Activated CD8-positive, alpha-beta memory T cell treated with anti-CD3 and anti-CD28 coated beads for 1 hour (primary cell): ENCODE results near the gene EBF3.

Experiments used
- DNase-seq, 2 donors: peaks; one replicate each; pipeline ENCODE4 v3.0.0-alpha.2; 2020; ENCODE audit warnings: low read depth in 1 of 2; ENCODE audit errors: extremely low read depth in 1 of 2

EBF3 gene

DNA sequence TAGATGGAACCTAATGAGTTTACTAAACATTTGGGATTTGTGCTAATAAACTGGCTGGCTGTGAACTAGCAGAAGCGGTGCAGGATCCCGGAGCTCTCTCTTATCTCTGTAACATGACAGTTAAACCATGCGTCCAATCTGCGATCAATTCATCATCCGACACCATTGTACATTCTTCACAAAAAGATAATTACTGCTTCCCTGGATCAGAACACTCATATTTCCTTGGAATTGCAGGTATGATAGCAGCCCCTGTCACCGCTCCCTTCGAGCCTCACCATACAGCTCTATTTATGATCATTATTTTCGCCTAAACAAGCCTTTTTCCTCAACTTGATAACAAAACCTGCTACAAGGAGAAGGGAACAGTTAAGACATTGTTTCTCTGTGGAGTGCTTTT, 18.5 kb downstream of the EBF3 start:
- no peak for DNase-seq

DNA sequence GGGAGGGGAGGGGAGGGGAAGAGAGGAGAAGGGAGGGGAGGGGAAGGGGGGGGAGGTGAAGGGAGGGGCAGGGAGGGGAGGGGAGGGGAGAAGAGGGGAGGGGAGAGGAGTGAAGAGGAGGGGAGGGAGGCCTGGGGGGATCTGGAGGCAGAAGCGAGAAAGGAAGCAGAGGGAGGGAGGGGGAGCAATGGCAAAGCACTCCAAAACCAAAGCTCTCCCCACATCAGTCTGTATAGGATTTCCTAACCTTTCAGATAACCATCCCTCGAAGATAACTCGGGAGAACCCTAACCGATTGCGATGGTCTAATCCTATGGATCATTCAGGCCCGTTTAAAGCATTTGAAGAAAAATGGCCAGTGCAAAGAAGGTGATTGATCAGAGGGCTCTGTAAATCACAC, 19.0 kb downstream of the EBF3 start:
- DNase-seq: no peak

DNA sequence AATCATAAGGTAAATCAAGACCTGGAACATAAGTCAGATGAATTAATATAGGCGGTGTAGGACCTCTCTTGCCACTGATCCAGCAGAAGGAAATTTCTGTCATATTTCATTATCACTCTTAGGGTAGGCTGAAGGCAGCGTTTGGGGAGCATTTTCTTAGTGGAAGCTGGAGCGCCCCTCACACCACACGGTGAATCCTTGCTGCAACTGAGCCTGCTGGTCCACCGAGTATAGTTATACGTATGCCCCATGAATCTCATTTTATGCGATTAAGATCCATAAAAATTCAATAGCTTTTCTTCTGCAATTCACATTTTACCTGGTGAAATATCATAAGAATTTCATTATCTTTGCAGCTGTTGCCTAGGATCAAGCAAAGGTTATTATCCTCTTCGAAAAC, 19.6 kb downstream of the EBF3 start:
- no peak for DNase-seq

DNA sequence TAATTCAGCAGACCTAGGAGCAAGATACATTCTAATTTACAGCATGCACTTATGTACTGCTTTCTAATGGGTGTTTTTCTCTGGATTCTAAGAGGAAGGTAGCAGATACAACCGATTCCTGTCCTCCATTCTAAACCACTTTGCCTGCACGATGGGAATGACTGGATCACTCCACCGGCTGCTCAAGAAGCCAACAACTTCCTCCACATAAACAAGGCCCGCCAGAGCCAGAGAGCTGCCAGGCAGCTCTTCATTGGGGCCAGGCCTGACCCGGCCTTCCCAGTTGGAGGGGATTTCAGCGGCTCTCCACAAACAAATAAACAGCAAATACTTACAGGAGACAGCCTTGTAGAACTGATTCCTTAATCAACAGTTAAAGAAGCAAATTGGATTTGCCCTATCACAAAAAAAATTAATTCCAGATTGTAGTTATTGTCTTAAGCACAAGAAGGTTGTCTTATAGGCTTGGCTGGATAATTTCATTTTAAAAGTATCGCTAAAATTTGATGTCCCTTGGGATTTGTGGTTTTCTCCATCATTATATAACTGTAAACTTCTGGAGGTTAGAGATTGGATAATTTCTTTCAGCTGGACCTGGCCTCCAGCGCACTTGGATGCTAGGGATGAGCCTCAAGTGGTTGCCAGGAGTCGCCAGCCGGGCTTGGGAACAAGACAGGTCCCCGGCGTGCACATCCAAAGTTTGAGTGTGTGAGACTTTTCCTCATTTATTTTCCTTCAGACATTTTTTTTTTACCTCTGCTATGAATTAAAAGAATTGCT, 20.9 kb downstream of the EBF3 start:
- no peak for DNase-seq

DNA sequence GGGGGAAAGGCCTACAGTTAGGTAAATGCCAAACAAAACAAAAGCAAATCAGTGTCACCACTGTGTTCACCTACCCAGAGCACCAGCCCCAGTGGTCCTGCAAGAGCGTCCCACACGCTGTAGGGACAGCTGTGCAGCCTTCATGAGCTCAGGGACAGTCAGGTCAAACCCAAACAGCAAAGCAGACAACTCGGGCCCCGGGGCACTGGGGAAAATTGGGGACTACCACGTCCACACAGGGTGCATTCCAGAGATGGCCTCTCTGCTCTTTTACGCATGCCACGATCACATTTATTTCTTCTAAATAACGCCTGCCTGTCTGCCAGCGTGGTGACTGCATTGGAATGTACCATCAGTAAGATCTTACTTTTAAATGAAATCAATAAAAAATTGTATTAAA, 21.7 kb downstream of the EBF3 start:
- no peak for DNase-seq

GRCh38 chr10:129942019-129942277, 22.1 kb downstream of the EBF3 start:
- DNase-seq: no peak

GRCh38 chr10:129941199-129942018, 22.7 kb downstream of the EBF3 start:
- DNase-seq: no peak

- no peak for DNase-seq
Observed at GRCh38 chr10:129940617-129941198, 23.4 kb downstream of the EBF3 start.

DNA sequence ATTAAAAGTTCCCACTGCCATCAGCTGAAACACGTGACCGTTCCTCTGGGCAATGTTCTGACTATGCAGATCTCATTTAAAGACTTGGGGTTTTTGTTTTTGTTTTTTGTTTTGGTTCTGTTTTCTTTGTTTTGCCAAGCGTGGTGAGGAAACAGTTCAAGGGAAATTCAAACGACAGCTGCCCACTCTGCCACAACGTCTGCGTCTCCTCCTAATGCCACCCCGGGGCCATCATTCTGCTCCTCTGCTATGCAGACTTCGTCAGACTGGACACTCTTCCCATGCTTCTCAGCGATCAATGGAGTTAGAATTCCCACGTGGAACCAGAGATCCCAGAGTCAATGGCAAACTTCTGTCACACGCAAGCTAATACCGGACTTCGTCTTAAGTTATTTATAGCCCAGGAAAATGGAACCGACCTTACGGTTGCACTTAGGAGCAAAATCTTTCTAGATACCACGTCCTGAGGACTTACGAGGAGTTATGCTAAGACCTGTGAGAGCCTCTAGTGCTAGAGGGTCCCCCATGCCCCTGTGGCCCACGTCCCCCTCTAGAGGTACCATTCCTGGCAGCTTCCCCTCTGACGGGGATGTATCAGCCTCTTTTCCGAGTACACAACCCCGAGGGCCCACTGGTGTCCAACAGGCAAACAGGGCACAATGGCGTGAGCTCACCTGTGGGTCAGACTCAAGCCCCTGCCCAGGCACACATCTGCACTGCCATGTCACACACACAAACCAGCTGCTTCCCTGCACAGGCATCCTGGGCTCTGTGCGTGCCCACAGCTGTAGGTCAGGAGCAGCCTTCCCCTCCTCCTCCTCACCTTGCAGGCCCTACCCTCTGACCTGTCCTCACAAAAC, 24.4 kb downstream of the EBF3 start:
- no peak for DNase-seq

DNA sequence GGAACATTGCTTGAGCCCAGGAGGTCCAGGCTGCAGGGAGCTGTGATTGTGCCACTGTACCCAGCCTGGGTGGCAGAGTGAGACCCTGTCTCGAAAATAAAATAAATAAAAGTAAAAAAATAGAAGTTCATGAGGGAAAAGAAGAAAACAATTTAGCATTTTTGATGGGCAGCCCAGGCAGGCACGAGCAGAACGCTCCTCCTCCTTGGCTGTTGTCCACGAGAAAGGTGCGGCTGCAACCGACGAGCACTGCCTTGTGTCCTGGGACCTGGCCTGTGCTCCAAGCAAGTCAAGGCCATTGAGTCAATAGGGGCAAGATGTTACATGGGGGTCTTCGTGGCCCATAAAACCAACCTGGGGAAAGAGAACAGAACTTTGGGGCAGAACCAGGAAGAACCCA, 25.6 kb downstream of the EBF3 start:
- no peak for DNase-seq

DNA sequence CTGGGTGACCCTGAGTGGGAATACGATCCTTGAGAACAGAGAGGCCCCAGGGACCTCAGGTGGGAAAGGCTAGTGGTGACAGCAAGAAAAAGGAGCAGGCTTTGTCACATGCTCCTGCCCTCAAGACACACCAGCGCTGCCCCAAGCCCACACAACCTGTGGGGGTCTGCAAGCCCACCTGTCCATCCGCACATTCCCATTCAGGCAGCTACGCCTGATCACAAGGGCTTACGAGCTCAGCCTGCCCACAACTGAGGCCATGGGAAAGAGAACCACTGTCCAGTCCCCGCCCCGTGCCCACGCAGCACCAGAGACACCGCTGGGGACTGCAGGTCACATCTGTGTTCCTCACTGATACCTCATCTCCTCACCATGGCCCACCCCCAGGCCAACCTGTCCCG, 26.7 kb downstream of the EBF3 start:
- no peak for DNase-seq

DNA sequence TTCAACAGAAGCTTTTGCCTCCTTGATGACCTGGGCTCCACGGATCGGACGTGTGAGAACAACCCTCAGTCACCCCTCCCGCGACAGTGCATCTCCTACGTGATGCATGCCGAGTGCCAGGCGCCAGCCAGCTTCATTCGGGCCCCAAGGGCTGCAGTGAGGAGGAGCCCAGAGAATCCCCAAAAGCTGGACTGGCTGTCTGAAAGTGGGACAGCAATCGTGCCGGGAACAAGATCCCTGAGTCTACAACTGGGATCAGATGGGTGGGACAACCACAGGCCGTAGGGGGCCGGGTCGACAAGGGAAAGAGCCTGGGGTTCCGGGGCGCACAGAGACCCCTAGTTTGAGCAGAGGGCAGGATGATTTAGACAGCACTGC, 27.2 kb downstream of the EBF3 start:
- no peak for DNase-seq

GRCh38 chr10:129936266-129936922, 27.7 kb downstream of the EBF3 start:
- no peak for DNase-seq

DNA sequence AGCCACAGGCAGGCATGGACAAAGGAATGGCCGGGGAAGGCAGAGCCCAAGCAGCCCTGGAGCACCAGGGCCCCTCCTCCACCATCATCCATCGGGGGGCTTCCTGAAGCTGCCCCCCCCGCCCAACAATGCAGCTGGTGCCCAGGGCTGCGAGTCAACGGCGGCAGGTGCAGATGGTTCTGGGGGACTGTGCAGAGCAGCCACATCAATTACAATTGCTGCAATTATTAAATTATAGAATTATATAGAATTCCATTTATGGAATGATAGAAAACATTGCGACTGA, 28.3 kb downstream of the EBF3 start:
- no peak for DNase-seq

- no peak for DNase-seq
Observed at GRCh38 chr10:129935102-129935866, 28.8 kb downstream of the EBF3 start.

DNA sequence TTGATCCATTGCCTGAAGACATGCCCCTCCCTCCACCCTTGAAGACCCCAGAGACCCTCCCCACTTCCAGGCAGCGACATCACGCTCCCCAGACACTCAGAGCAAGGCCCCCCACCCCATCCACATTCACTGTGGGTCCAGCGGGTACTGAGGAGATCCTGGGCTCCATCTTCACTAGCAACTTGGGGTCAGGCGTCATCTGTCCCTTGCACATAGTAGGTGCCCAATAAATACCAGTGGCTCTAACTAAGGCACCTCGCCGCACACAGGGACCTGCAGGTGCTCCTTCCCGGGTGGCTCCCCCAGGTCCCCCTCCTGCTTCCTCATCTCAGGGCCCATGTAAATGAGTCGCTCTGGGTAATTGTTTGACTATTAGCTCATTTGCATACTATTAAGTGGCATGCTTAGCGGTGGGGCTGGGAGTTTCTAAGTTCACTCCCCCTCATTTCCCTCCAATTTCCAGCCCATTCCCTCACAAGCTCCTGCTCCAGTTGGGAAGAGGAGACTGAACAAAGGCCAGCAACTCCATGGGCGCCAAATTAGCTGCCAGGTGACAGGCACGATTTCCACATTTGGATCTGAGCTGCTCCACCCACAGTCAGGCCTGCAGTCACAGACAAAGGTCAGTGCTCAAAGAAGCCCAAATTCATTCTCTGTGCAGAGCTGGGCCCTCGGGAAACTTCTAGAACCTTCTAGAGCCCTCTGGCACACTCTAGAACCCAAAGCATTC, 29.7 kb downstream of the EBF3 start:
- DNase-seq: no peak

- no peak for DNase-seq
Observed at GRCh38 chr10:129933456-129934092, 30.5 kb downstream of the EBF3 start.

- DNase-seq: no peak
Observed at GRCh38 chr10:129932751-129933433, 31.2 kb downstream of the EBF3 start.

DNA sequence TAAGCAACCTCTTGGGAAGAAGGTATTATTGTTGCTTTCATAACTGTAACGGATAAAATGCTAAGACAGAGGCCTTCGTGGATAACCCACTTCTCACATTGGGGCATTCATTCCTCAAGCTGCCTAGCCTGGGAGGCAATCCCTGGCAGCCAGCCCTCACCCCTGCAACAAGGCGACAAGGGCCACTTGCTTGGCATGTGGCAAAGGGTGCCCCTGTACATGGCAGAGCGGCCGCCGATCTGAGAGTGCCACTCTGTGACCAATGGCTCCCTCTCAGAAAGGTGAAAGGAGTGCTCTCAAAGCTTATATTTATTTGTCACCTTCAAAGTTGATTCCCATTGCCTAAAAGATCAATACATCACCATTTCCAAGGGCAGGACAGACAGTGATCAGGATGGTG, 31.9 kb downstream of the EBF3 start:
- DNase-seq: no peak
